IPS-15b (cell line): ENCODE data around the gene PEX5L.
A peak's percentile ranks its signal among the peaks of the same experiment; 100 is the strongest.

Experiments used
- H3K27me3 ChIP-seq: one replicate; pipeline ENCODE4 v1.6.1; 2013; ENCODE audit warnings: low read length; ENCODE audit not compliant: control insufficient read depth, insufficient read depth
- H3K36me3 ChIP-seq: one replicate; pipeline ENCODE4 v1.6.1; 2013; ENCODE audit warnings: low read length; ENCODE audit not compliant: control insufficient read depth, insufficient read depth
- H3K4me1 ChIP-seq: one replicate; pipeline ENCODE4 v1.6.1; 2013; ENCODE audit warnings: mild to moderate bottlenecking, low read length; ENCODE audit not compliant: control insufficient read depth, insufficient read depth
- H3K4me3 ChIP-seq: one replicate; pipeline ENCODE4 v1.5.1; 2013; ENCODE audit warnings: low read depth, low read length
- H3K9ac ChIP-seq: one replicate; pipeline ENCODE4 v1.6.1; 2013; ENCODE audit warnings: low read depth, mild to moderate bottlenecking, low read length
- H3K9me3 ChIP-seq: one replicate; pipeline ENCODE4 v1.6.1; 2013; ENCODE audit warnings: mild to moderate bottlenecking, low read length; ENCODE audit not compliant: control insufficient read depth, insufficient read depth

PEX5L gene

GRCh38 chr3:179953993-179954870 is 82.5 kb downstream of the PEX5L start:
- H3K4me1 ChIP-seq = peaks cover 10% of the 10 kb centered on the region
- H3K4me3 ChIP-seq = no peak overlapping the region

DNA sequence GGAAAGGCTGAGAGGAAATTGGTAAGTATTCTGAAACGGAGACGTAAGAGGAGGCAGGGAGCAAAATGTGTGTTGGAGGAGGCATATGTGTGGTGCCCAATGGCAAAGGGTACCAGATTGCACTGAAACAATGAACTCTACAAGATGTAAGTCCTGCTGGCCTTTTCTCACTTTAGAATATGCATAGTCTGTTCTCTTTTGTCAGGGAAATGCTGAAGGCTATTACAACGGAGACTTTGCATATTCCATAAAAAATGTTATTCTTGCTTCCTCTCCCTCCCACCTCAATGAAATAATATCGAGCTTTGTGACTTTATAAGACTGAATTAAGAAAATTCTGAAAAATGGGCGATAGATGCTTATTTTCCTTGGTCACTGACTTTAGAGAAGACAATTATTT is 85.9 kb downstream of the PEX5L start:
- Histone ChIP-seq H3K9ac (no peak overlapping the region), H3K9me3 (no peaks in the 10 kb centered on the region), H3K27me3 (no peaks in the 10 kb centered on the region), H3K36me3 (no peaks in the 10 kb centered on the region), H3K4me3 (no peak overlapping the region), H3K4me1 (peaks cover 10% of the 10 kb centered on the region)

More at GRCh38 chr3:179953993-179954870, 82.5 kb downstream of the PEX5L start:
- H3K9ac ChIP-seq = no peak overlapping the region
- H3K36me3 ChIP-seq = no peaks in the 10 kb centered on the region
- H3K27me3 ChIP-seq = no peaks in the 10 kb centered on the region
- H3K9me3 ChIP-seq = no peaks in the 10 kb centered on the region

DNA sequence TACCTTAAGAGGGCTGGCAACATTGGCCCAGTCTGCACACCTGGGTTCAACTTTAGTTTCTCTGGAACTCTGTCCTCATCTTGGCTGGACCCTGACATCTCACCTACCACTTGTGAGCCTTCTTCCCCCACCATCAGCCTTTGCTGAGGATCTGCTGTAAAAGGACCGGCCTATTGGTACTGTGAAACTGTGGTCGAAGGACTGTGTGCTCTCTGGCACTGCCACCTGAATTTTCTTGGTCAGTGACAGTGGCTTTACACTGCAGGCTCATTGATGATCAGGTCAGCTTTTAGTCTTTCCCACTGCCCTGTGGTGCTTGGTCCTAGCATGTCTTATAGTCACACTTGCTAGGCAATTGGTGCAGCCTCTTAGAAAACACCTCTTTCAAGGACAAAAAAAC is 86.9 kb downstream of the PEX5L start:
- Histone ChIP-seq H3K27me3 (no peaks in the 10 kb centered on the region), H3K4me3 (no peak overlapping the region), H3K9ac (no peak overlapping the region), H3K36me3 (no peaks in the 10 kb centered on the region), H3K9me3 (no peaks in the 10 kb centered on the region), H3K4me1 (peaks cover 10% of the 10 kb centered on the region)

DNA sequence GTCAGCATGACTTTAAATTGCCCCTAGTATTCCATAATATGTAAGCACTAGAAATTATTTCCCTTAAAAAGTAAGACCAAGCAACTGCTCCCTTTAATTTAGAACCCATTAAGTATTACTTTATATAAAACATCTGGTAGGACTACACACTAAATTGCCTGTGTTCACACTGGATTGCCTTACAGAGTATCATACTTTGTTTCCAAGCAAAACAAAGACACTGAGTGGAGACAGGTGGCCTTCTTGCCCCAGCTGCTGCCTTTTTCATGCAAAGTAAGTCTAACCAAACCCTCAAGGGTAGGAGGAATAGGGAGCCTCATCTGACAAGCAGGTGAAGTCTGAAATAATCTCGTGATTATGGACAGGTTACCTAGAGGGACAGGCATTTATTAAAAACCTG is 87.3 kb downstream of the PEX5L start:
- Histone ChIP-seq H3K9me3 (no peaks in the 10 kb centered on the region), H3K4me3 (no peak overlapping the region), H3K36me3 (no peaks in the 10 kb centered on the region), H3K9ac (no peak overlapping the region), H3K27me3 (no peaks in the 10 kb centered on the region), H3K4me1 (peaks cover 10% of the 10 kb centered on the region)

GRCh38 chr3:179948740-179949139 is 88.0 kb downstream of the PEX5L start:
- H3K27me3 ChIP-seq = no peaks in the 10 kb centered on the region
- no peaks in the 10 kb centered on the region for H3K9me3 ChIP-seq

GRCh38 chr3:179945569-179945968 is 91.2 kb downstream of the PEX5L start:
- Histone ChIP-seq H3K4me3 (no peak overlapping the region), H3K9ac (no peak overlapping the region), H3K4me1 (peaks cover 7% of the 10 kb centered on the region), H3K36me3 (no peaks in the 10 kb centered on the region), H3K9me3 (no peaks in the 10 kb centered on the region), H3K27me3 (no peaks in the 10 kb centered on the region)

More at GRCh38 chr3:179948740-179949139, 88.0 kb downstream of the PEX5L start:
- H3K9ac ChIP-seq = no peak overlapping the region
- no peaks in the 10 kb centered on the region for H3K36me3 ChIP-seq
- H3K4me3 ChIP-seq = no peak overlapping the region
- H3K4me1 ChIP-seq = peaks cover 10% of the 10 kb centered on the region

DNA sequence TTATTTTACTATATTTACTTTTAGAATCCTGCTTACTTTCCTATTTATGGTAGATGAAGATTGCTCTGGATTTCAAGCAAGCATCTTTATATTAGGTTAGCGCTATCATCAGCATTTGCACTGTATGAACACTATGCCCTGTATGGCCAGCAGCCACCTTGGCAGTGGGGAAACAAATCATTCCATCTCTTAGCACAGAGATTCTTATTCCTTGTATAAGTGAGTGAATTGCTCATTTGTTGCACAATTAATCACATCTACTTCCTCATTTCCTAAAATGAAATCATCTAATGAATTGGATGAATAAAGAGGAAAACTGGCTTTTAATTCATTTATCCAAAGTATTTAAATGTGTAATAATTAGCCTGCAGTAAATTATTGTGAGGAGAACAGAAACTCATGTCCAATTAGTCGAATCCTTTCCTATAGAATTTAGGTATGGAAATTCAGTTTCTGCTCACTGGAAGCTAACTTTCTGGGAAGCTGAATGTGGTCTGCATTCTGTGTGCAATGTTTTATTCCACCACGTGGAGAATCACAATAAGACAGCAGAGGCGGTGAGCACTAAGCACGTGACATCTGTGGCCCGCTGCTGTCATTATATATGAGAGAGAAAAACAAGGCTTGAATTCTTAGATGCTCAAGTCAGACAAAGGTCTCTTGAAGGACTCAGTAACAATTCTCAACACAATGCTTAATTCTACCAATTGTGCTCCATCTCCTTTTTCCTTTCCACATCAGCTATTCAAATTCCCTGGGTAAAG is 93.4 kb downstream of the PEX5L start:
- no peaks in the 10 kb centered on the region for H3K36me3 ChIP-seq
- no peaks in the 10 kb centered on the region for H3K9me3 ChIP-seq
- no peak overlapping the region for H3K9ac ChIP-seq
- H3K27me3 ChIP-seq = no peaks in the 10 kb centered on the region
- H3K4me1 ChIP-seq = no peaks in the 10 kb centered on the region
- no peak overlapping the region for H3K4me3 ChIP-seq

DNA sequence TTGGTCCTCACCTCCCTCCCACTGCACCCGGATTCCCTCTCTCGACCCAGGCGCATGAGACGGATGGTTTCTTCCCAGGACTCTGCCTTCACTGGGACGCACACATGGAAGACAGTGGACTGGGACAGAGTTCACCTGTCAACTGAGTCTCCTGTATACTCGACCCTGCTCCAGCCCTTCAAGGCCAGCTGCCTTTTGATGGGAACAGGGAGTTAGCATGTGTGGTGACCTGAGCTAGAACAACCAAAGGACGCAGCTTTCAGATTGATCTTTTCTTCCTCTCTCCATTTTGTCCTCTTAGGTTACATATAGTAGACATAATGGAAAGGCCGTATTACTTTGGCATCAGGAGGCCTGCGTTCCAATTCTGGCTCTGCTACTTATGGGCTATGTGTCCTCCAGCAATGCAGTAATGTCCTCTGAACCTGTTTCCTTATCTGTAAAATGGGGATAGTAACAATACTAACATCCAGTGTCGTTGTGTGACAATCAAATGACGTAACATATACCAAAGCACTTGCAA is 94.1 kb downstream of the PEX5L start:
- Histone ChIP-seq H3K9me3 (no peaks in the 10 kb centered on the region), H3K4me1 (no peaks in the 10 kb centered on the region), H3K9ac (no peak overlapping the region), H3K4me3 (peak overlapping the region; percentile 52), H3K27me3 (no peaks in the 10 kb centered on the region), H3K36me3 (no peaks in the 10 kb centered on the region)

- no peaks in the 10 kb centered on the region for H3K27me3 ChIP-seq
- no peaks in the 10 kb centered on the region for H3K9me3 ChIP-seq
- no peaks in the 10 kb centered on the region for H3K4me1 ChIP-seq
- no peaks in the 10 kb centered on the region for H3K36me3 ChIP-seq
- no peak overlapping the region for H3K9ac ChIP-seq
- no peak overlapping the region for H3K4me3 ChIP-seq
Measured at GRCh38 chr3:179935710-179936109, 101.0 kb downstream of the PEX5L start.

- Histone ChIP-seq H3K9me3 (no peaks in the 10 kb centered on the region), H3K27me3 (no peaks in the 10 kb centered on the region), H3K4me1 (no peaks in the 10 kb centered on the region), H3K4me3 (no peak overlapping the region), H3K36me3 (no peaks in the 10 kb centered on the region), H3K9ac (no peak overlapping the region)
Measured at GRCh38 chr3:179933914-179934313, 102.8 kb downstream of the PEX5L start.

DNA sequence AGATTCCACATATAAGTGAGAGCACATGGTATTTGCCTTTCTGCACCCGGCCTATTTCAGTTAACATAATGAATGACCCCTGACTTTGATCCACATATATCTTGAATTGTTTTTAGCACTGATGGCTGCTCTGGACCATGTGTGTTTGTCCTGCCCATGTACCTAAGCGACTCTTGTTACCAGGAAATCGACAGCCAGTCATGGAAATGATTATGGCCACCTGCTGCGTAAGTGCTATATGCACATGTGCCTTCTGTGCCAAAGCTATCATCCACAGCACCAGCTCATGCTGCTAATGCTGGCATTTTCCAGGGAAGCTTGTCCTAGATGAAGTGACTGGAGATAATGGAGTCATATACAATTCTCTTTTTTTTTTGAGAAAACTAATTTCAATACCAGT is 103.7 kb downstream of the PEX5L start:
- no peaks in the 10 kb centered on the region for H3K27me3 ChIP-seq
- no peak overlapping the region for H3K9ac ChIP-seq
- no peaks in the 10 kb centered on the region for H3K4me1 ChIP-seq
- H3K4me3 ChIP-seq = no peak overlapping the region
- no peaks in the 10 kb centered on the region for H3K9me3 ChIP-seq
- H3K36me3 ChIP-seq = no peaks in the 10 kb centered on the region
